GM18951 (cell line): Measurements from ENCODE around the gene RC3H1.

Experiments used
- POLR2A ChIP-seq: IDR thresholded peaks from 4 replicates; pipeline ENCODE4 v1.6.1; 2011; ENCODE audit warnings: mild to moderate bottlenecking; ENCODE audit not compliant: insufficient read length, insufficient read depth; ENCODE audit errors: extremely low read depth
- in situ Hi-C: fragments of 300-500 bp; cut with MboI; formaldehyde crosslinking; loops from one replicate; pipeline ENCODE4 v1.12.0; 2022; ENCODE audit warnings: low sequenced_read_pairs, mixed read lengths, inconsistent platforms; ENCODE audit not compliant: unreplicated experiment

RC3H1 gene

DNA sequence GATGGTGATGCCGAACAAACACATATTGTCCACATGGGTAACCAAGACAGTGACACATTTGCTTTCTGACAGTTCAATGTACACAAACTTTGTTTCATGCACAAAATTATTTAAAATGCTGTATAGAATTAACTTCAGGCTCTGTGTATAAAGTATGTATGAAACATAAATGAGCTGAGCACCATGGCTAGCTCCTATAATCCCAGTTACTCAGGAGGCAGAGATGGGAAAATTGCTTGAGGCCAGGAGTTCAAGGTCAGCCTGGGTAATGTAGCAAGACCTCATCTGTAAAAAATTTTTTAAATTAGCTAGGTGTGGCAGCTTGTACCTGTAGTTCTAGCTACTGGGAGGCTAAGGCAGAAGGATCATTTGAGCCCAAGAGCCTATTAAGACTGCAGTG lies 19.2 kb upstream of the RC3H1 start:
- in situ Hi-C loops: no loop called here
- no peak for TF ChIP-seq POLR2A

DNA sequence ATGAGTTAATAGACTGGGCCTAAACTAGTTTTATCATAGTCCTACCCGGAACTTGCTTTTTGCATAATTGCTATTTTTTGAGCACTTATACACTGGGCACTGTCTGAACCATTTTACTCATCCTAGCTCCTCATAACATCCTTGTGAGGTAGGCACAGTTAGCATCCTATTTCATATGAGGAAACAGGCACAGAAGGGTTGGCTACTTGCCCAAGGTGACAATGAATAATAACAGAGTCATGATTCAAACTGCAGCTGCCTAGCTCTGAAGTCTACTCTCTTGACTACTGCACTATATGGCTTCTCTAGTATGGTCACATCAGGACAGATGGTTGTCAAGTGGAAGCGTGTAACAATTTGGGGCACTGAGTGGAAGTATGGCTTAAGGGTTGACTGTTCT lies 18.2 kb upstream of the RC3H1 start:
- in situ Hi-C loops: no loop called here
- no peak for TF ChIP-seq POLR2A

- in situ Hi-C loops: no loop called here
- no peak for TF ChIP-seq POLR2A
Observed at GRCh38 chr1:174039027-174039426, 16.9 kb upstream of the RC3H1 start.

DNA sequence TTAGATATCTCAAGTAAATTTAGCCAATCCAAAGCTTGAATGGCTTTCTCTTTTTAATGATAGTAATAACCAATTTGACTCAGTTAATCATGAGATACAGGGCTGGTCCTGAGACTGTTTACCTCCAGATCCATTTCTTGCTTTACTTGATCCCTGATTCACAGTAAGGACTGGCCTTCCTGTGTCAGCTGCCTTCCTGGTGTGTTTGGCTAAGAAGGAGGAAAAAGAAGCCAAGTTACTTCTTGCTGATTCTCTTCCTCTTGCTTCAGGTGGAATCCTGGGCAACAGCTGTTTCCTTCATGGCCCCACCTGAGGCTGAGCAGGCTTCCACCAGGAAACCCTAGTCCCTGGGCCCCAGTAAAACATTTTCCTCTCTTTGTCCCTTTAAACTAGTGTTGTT lies 14.6 kb upstream of the RC3H1 start:
- no peak for TF ChIP-seq POLR2A
- in situ Hi-C loops: no loop called here

GRCh38 chr1:174036204-174036603 lies 14.0 kb upstream of the RC3H1 start:
- in situ Hi-C loops: no loop called here

GRCh38 chr1:174032671-174033222 lies 10.6 kb upstream of the RC3H1 start:
- TF ChIP-seq POLR2A: no peak
- in situ Hi-C loops: no loop called here

More at GRCh38 chr1:174036204-174036603, 14.0 kb upstream of the RC3H1 start:
- no peak for TF ChIP-seq POLR2A

DNA sequence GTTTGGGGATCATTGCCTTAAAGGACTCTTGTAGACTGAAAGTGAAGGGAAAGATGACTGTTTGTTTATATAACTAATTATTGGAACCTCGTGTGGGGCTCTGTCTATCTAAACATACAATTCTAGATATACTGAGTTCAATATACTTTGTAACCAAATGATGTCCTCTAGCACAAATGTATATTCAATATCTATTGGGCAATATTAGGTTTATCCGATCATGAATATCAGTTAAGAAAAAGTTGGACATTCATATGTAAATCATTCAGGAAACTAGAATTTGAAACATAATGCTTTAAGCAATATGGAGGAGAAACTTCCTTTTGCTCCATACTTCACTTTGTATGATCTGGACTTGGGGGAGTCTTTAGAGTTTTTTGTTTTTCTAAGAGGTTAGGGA lies 8.9 kb upstream of the RC3H1 start:
- TF ChIP-seq POLR2A: no peak
- in situ Hi-C loops: no loop called here

GRCh38 chr1:174028495-174028894 lies 6.3 kb upstream of the RC3H1 start:
- TF ChIP-seq POLR2A: no peak
- in situ Hi-C loops: no loop called here

GRCh38 chr1:174023440-174023839 lies 1.3 kb upstream of the RC3H1 start:
- in situ Hi-C loops: no loop called here
- no peak for TF ChIP-seq POLR2A

GRCh38 chr1:174022976-174023277 lies 770 bp upstream of the RC3H1 start:
- no peak for TF ChIP-seq POLR2A
- in situ Hi-C loops: no loop called here

- no peak for TF ChIP-seq POLR2A
- in situ Hi-C loops: no loop called here
Observed at GRCh38 chr1:174021591-174022079, 522 bp downstream of the RC3H1 start.

DNA sequence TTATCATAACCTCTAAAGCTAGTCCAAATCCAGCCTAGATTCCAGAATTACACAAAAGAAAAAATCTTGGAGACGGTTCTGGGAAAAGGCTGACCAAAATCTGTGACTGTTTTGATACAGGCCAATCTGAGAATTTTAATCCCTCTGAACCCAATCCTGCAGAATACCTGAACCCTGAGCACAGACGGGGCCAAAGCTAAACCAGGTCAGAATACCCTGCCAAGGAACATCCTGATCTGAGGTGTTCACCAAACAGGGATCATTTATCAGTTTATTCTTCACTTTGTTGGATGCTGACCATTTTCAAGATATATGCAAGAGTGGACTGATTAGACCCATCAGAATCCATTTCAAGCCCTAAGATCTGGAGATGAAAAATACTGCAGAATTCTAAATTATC lies 3.6 kb downstream of the RC3H1 start:
- no peak for TF ChIP-seq POLR2A
- in situ Hi-C loops: no loop called here

DNA sequence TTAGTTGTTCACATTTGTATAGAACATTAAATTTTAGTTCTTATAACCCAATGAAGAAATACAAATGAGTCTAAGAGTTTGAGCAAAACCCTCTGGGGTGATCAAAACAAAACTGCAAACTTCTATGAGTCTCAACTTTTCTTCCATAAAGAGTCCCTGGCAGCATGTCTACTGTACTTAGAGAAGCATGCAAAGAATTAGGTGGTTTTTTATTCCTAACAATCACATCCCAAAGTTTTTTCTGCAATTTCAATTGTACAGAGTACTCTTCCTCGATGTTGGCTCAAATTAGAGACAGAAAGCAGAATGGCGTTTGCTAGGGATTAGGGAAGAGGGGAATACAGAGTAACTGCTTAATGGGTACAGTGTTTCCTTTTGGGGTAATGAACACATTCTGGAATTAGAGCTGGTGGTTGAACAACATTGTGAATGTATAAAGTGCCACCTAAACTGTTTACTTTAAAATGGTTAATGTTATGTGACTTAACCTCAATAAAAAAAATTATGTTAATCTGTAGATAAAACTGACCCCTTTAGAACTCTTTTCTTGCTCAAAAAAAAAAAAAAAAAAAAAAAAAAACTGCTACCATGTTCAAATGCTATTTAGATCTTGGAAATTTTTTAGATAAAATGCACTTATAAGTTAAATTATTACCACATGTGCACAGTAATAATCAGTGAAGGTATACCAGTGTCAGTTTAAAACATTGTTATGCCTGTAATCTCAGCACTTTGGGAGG lies 4.8 kb downstream of the RC3H1 start:
- TF ChIP-seq POLR2A: no peak
- in situ Hi-C loops: no loop called here

- no peak for TF ChIP-seq POLR2A
- in situ Hi-C loops: no loop called here
Observed at GRCh38 chr1:174013864-174014418, 8.2 kb downstream of the RC3H1 start.
